ENCODE results near the gene MPV17. TPM values are rescaled to one million over a fixed set of nuclear protein-coding genes. Genes with fewer than 3 reads are reported as not detected.

Gene MPV17
- total and polyA plus RNA-seq, 2 of the 13 experiments (the other 11 are each of a cell fraction or from before 2014, with no cell fraction given): 48.9 to 129 TPM

DNA sequence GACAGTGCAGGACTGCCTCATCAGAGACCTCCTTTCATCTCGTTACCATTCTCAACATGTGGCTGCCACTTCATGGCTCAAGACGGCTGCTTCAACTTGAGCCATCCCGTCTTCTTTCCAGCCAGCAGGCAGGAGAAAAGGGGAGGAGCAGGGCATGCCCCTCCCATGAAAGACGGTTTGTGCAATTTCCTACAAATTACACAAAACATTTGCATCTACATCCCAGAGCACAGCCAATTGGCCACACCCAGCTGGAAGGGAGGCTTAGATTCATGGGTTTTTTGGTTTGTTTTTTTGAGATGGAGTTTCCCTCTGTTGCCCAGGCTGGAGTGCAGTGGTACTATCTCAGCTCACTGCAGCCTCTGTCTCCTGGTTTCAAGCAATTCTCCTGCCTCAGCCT is 26.4 kb downstream of the MPV17 start:
- no TSS peak for BruUV-seq (replicated peaks)

DNA sequence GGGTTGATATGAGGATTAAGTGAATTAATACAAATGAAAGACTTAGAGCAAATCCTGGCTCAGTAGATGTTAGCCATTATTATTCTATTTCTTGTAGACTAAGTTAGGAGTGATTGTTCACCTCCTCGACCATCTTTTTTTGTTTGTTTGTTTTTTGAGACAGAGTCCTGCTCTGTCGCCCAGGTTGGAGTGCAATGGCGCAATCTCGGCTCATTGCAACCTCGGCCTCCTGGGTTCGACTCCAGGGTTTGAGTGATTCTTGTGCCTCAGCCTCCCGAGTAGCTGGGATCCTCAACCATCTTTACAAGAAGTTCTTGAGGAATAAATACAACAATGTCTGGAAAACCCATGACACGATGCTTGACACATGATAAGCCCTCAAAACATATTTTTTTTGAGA is 28.0 kb downstream of the MPV17 start:
- H3K27ac ChIP-seq (ENCODE audit: extremely low read length, insufficient read depth, low read length): no peak overlapping the region
- no TSS peak for BruUV-seq (replicated peaks)
- H3K9me3 ChIP-seq (ENCODE audit: low read length): no peaks in the 10 kb centered on the region
- WGBS (ENCODE audit: low lambda C conversion rate): 31% methylated on average over 8 of the region's 8 CpGs
- in situ Hi-C loops (cut with HindIII; ENCODE audit: extremely low pct_ligation_motif_present, low pct_unique_long_range_greater_than_20kb): no loop called here
- peak; percentile 60 for TF ChIP-seq CEBPG (CRISPR knock-in tag; IDR thresholded peaks at IDR 0.05)
- TF ChIP-seq, protein P1, sequence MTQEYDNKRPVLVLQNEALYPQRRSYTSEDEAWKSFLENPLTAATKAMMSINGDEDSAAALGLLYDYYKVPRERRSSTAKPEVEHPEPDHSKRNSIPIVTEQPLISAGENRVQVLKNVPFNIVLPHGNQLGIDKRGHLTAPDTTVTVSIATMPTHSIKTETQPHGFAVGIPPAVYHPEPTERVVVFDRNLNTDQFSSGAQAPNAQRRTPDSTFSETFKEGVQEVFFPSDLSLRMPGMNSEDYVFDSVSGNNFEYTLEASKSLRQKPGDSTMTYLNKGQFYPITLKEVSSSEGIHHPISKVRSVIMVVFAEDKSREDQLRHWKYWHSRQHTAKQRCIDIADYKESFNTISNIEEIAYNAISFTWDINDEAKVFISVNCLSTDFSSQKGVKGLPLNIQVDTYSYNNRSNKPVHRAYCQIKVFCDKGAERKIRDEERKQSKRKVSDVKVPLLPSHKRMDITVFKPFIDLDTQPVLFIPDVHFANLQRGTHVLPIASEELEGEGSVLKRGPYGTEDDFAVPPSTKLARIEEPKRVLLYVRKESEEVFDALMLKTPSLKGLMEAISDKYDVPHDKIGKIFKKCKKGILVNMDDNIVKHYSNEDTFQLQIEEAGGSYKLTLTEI (CRISPR knock-in tag; conservative IDR thresholded peaks at IDR 0.05): no peak
- peak; percentile 51; the same call in 1 of the 2 replicates for TF ChIP-seq CEBPB (IDR thresholded peaks at IDR 0.05; ENCODE audit: borderline replicate concordance, low read depth, low read length)
- TF ChIP-seq ZNF441 (CRISPR knock-in tag; IDR thresholded peaks at IDR 0.05; ENCODE audit: borderline replicate concordance): peak; percentile 45; the same call in 1 of the 2 replicates
- no peak for TF ChIP-seq POGZ (CRISPR knock-in tag; IDR thresholded peaks at IDR 0.05)
- TF ChIP-seq ZKSCAN1 (IDR thresholded peaks at IDR 0.05; ENCODE audit: low read length): no peak
- TF ChIP-seq, protein P2, sequence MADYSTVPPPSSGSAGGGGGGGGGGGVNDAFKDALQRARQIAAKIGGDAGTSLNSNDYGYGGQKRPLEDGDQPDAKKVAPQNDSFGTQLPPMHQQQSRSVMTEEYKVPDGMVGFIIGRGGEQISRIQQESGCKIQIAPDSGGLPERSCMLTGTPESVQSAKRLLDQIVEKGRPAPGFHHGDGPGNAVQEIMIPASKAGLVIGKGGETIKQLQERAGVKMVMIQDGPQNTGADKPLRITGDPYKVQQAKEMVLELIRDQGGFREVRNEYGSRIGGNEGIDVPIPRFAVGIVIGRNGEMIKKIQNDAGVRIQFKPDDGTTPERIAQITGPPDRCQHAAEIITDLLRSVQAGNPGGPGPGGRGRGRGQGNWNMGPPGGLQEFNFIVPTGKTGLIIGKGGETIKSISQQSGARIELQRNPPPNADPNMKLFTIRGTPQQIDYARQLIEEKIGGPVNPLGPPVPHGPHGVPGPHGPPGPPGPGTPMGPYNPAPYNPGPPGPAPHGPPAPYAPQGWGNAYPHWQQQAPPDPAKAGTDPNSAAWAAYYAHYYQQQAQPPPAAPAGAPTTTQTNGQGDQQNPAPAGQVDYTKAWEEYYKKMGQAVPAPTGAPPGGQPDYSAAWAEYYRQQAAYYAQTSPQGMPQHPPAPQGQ (CRISPR knock-in tag; IDR thresholded peaks at IDR 0.05; ENCODE audit: borderline replicate concordance): no peak
- TF ChIP-seq, protein P3, sequence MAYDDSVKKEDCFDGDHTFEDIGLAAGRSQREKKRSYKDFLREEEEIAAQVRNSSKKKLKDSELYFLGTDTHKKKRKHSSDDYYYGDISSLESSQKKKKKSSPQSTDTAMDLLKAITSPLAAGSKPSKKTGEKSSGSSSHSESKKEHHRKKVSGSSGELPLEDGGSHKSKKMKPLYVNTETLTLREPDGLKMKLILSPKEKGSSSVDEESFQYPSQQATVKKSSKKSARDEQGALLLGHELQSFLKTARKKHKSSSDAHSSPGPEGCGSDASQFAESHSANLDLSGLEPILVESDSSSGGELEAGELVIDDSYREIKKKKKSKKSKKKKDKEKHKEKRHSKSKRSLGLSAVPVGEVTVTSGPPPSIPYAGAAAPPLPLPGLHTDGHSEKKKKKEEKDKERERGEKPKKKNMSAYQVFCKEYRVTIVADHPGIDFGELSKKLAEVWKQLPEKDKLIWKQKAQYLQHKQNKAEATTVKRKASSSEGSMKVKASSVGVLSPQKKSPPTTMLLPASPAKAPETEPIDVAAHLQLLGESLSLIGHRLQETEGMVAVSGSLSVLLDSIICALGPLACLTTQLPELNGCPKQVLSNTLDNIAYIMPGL (CRISPR knock-in tag; IDR thresholded peaks at IDR 0.05; ENCODE audit: borderline replicate concordance in 1 of 2, low read depth in 1 of 2): no peak
- ChIA-PET POLR2A (interaction anchor here (3.3 kb wide), 1 partner anchor 7 kb away, joined by 22 read pairs; no protein-coding TSS in a partner anchor), CTCF (ENCODE audit: low intra/inter-chr PET ratio, low total read pairs) (no interaction called here)
- H2AFZ ChIP-seq (ENCODE audit: low read length): no peak overlapping the region
- no peak overlapping the region for H3K9ac ChIP-seq (ENCODE audit: insufficient read depth, low read depth, low read length)
- ATAC-seq (no peak), DNase-seq (ENCODE audit: low spot score) (no peak), FAIRE-seq (no peak)
- H3K4me1 ChIP-seq (ENCODE audit: insufficient read depth, low read length): peaks cover 89% of the 10 kb centered on the region
- H3K79me2 ChIP-seq (ENCODE audit: insufficient read depth, low read length): no peaks in the 10 kb centered on the region
- no peaks in the 10 kb centered on the region for H3K36me3 ChIP-seq (replicated peaks in 1 of 2; ENCODE audit: control insufficient read depth in 1 of 2, insufficient read depth in 2 of 2, low read length in 2 of 2)
- intact Hi-C loops (cut with micrococcal nuclease; ENCODE audit: unreplicated experiment): loop anchor here (5.0 kb wide), 1 partner anchor 198 kb away; no protein-coding TSS in a partner anchor
- no peaks in the 10 kb centered on the region for H4K20me1 ChIP-seq (ENCODE audit: insufficient read depth, low read length)
- no peaks in the 10 kb centered on the region; a peak in 1 of 5 replicates for H3K27me3 ChIP-seq (ENCODE audit: control insufficient read depth in 1 of 2, insufficient read depth in 2 of 2, low read length in 2 of 2)
- no peak overlapping the region for H3K4me2 ChIP-seq (ENCODE audit: low read depth, low read length)
- H3K4me3 ChIP-seq (replicated peaks in 1 of 3; ENCODE audit: insufficient read depth in 1 of 3, low read depth in 2 of 3, low read length in 3 of 3): no peak overlapping the region

More for the DNA sequence above, 26.4 kb downstream of the MPV17 start:
- intact Hi-C loops (cut with micrococcal nuclease; ENCODE audit: unreplicated experiment): no loop called here
- no peaks in the 10 kb centered on the region for H3K9me3 ChIP-seq (ENCODE audit: low read length)
- H3K4me3 ChIP-seq (replicated peaks in 1 of 3; ENCODE audit: insufficient read depth in 1 of 3, low read depth in 2 of 3, low read length in 3 of 3): no peak overlapping the region
- ATAC-seq (no peak), DNase-seq (ENCODE audit: low spot score) (no peak), FAIRE-seq (no peak)
- H3K4me1 ChIP-seq (ENCODE audit: insufficient read depth, low read length): peaks cover 81% of the 10 kb centered on the region
- no peak overlapping the region for H3K27ac ChIP-seq (ENCODE audit: extremely low read length, insufficient read depth, low read length)
- in situ Hi-C loops (cut with HindIII; ENCODE audit: extremely low pct_ligation_motif_present, low pct_unique_long_range_greater_than_20kb): no loop called here
- no peaks in the 10 kb centered on the region; a peak in 1 of 5 replicates for H3K27me3 ChIP-seq (ENCODE audit: control insufficient read depth in 1 of 2, insufficient read depth in 2 of 2, low read length in 2 of 2)
- H3K36me3 ChIP-seq (replicated peaks in 1 of 2; ENCODE audit: control insufficient read depth in 1 of 2, insufficient read depth in 2 of 2, low read length in 2 of 2): no peaks in the 10 kb centered on the region
- no peak overlapping the region for H2AFZ ChIP-seq (ENCODE audit: low read length)
- H3K9ac ChIP-seq (ENCODE audit: insufficient read depth, low read depth, low read length): no peak overlapping the region
- ChIA-PET CTCF (ENCODE audit: low intra/inter-chr PET ratio, low total read pairs) (no interaction called here), POLR2A (no interaction called here)
- 60% methylated on average over 4 of the region's 4 CpGs for WGBS (ENCODE audit: low lambda C conversion rate)
- no peak overlapping the region for H3K4me2 ChIP-seq (ENCODE audit: low read depth, low read length)
- H4K20me1 ChIP-seq (ENCODE audit: insufficient read depth, low read length): no peaks in the 10 kb centered on the region
- TF ChIP-seq ZNF260 (CRISPR knock-in tag; IDR thresholded peaks at IDR 0.05; ENCODE audit: borderline replicate concordance, low read depth): no peak
- TF ChIP-seq ZNF616 (CRISPR knock-in tag; IDR thresholded peaks at IDR 0.05; ENCODE audit: low read depth): no peak
- TF ChIP-seq FOXP1 (IDR thresholded peaks at IDR 0.05): no peak
- TF ChIP-seq FOXP1 (CRISPR knock-in tag; IDR thresholded peaks at IDR 0.05): no peak
- H3K79me2 ChIP-seq (ENCODE audit: insufficient read depth, low read length): no peaks in the 10 kb centered on the region

Measured in HepG2 (cell line).